Large intestine (tissue), 3 donors: ENCODE data around the gene MID2. TPM values are rescaled to one million over a fixed set of nuclear protein-coding genes. Genes with fewer than 3 reads are reported as not detected.

Experiments used
- DNase-seq, 2 donors: peaks; one replicate each; pipeline versions ENCODE4 v3.0.0 to v3.0.0-alpha.2; 2013
- H3K27ac ChIP-seq: one replicate; pipeline ENCODE4 v1.5.1; 2013; ENCODE audit warnings: low read length
- H3K27me3 ChIP-seq: 2 replicates; pipeline ENCODE4 v1.6.1; 2013; ENCODE audit warnings: low read length; ENCODE audit not compliant: control insufficient read depth, insufficient read depth
- H3K36me3 ChIP-seq: 2 replicates; pipeline ENCODE4 v1.6.1; 2013; ENCODE audit warnings: low read length; ENCODE audit not compliant: control insufficient read depth, insufficient read depth
- H3K4me1 ChIP-seq: one replicate; pipeline ENCODE4 v1.6.1; 2013; ENCODE audit warnings: low read length; ENCODE audit not compliant: control insufficient read depth, insufficient read depth
- H3K4me3 ChIP-seq: one replicate; pipeline ENCODE4 v1.5.1; 2013; ENCODE audit warnings: low read length
- H3K9me3 ChIP-seq: one replicate; pipeline ENCODE4 v1.6.1; 2013; ENCODE audit warnings: mild to moderate bottlenecking, low read depth, low read length, moderate library complexity; ENCODE audit not compliant: control insufficient read depth
- WGBS: methylation state at CpG from one replicate; pipeline ENCODE4 v1.1.5; 2013; ENCODE audit warnings: low lambda C conversion rate; ENCODE audit not compliant: insufficient coverage; 5-methylcytosine and 5-hydroxymethylcytosine counted together
- polyA plus RNA-seq: library from polyadenylated mRNA; unstranded; fragments of 120-200 nt; gene quantifications from one replicate; pipeline ENCODE4 v1.2.1, GENCODE V29; 2013

The MID2 gene
- polyA plus RNA-seq, 1 donor, result 7.4 TPM

DNA sequence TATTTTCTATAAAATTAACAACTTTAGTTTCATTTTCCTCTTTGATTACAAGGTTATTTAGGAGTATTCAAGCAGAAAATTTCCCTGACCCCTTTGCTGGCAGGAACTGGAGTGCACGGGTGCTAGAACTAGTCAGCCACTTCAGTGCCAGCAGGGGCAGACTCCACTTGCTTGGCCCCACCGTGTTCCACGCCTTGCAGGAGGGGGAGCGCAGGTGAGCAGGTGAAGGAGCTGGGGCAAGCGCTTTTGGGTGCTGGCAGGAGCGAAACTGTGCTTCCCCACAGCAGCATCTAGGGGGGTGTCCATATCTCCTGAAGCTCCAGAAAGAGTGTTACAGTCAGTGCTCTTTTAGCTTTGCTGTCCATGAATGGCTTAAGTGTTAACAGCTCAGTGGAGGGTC is 45.5 kb downstream of the MID2 start:
- DNase-seq, result no peak
- no peaks in the 10 kb centered on the region for H3K4me1 ChIP-seq
- H3K36me3 ChIP-seq, result no peaks in the 10 kb centered on the region
- H3K27ac ChIP-seq, result no peak overlapping the region
- WGBS, result no CpG with 5 or more reads among the region's 6 CpGs
- peaks cover 2% of the 10 kb centered on the region for H3K9me3 ChIP-seq
- H3K4me3 ChIP-seq, result no peak overlapping the region
- H3K27me3 ChIP-seq, result no peaks in the 10 kb centered on the region

DNA sequence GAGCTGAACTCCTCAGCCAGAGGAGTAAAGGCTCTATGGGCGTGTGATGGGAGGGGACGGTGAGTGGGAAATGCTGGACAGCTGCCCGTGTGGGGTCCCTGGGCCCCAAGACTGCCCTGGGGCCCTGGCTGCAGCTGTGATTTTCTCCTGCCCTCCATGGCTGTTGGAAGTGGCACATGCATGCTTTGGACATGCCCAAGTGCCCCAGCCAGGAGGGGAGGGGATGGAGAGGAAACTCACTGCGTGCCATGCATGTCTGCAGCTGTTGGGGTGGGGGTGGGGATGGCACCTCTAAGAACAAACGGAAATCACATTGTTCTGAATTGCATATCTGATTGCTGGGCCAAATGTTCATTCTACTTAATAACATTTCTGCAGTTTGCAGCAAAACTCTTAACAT is 52.4 kb downstream of the MID2 start:
- DNase-seq, result no peak
- Histone ChIP-seq H3K27ac (no peak overlapping the region), H3K4me1 (no peaks in the 10 kb centered on the region), H3K36me3 (no peaks in the 10 kb centered on the region), H3K27me3 (no peaks in the 10 kb centered on the region), H3K4me3 (no peak overlapping the region), H3K9me3 (no peaks in the 10 kb centered on the region)
- WGBS, result no CpG with 5 or more reads among the region's 5 CpGs

DNA sequence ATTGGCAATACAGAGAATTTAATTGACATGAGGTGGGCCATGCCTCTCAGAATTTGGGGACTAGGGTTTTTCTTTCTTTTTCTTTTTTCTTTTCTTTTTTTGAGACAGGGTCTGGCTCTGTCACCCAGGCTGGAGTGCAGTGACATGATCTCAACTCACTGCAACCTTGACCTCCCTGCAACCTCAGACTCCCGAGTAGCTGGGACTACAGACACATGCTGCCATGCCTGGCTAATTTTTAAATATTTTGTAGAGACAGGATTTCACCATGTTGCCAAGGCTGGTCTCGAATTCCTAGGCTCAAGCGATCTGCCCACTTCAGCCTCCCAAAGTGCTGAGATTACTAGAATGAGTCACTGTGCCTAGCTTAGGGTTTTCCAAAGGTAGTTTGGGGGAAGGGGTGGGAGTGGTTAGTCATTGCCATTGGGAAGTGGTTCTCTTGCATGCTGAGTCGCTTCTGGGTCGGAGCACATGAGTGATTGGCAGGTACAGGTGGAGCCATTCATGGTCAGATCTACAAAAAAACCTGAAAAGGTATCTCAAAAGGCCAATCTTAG is 54.5 kb downstream of the MID2 start:
- no peaks in the 10 kb centered on the region for H3K36me3 ChIP-seq
- no peak overlapping the region for H3K4me3 ChIP-seq
- no CpG with 5 or more reads among the region's 5 CpGs for WGBS
- no peaks in the 10 kb centered on the region for H3K9me3 ChIP-seq
- no peaks in the 10 kb centered on the region for H3K27me3 ChIP-seq
- H3K27ac ChIP-seq, result no peak overlapping the region
- DNase-seq, result no peak
- no peaks in the 10 kb centered on the region for H3K4me1 ChIP-seq

DNA sequence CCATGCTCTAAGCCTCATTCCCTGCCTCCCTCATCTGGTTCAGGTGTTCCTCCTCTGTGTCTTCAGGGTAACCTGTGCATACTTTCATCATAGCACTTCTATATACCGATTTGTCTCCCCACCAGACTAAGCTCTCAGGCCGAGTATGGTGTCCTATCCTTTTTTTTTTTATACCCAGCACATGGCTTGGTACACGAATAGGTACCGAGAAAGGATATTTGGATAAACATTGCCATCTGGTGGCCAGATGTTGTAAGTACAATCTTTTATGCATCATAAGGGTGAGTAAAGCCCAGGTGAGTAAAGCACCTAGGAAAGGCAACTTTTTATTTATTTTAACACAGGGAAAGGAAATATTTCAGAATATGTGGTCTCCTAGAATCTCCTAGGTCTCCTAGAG is 68.4 kb downstream of the MID2 start:
- Histone ChIP-seq H3K27ac (no peak overlapping the region), H3K27me3 (no peaks in the 10 kb centered on the region), H3K9me3 (no peaks in the 10 kb centered on the region), H3K4me1 (no peaks in the 10 kb centered on the region), H3K4me3 (no peak overlapping the region), H3K36me3 (no peaks in the 10 kb centered on the region)
- peak; percentile 7 to 31 for DNase-seq
- WGBS, result 0% methylated on average over 1 of the region's 4 CpGs

DNA sequence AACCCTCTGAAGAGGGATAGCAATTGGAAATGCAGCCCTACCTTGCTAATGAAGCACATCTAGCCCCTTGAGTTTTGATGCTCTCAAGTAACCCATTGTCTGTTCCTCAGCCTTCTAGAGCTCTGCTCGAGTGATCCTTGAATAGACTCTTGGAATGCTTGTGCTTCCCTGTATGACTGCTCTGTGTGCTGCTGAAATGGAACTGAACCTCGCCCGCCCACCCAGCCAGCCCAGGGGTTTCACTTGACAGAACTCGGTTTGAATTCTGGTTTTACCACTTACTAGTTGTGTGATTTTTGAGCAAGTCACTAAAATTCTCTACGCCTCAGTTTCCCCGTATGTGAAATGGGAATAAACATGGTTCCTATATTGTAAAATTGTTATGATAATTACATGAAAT is 77.1 kb downstream of the MID2 start:
- no peaks in the 10 kb centered on the region for H3K4me1 ChIP-seq
- no peak overlapping the region for H3K4me3 ChIP-seq
- no peak overlapping the region for H3K27ac ChIP-seq
- H3K9me3 ChIP-seq, result no peaks in the 10 kb centered on the region
- peaks cover 3% of the 10 kb centered on the region for H3K36me3 ChIP-seq
- no CpG with 5 or more reads among the region's 6 CpGs for WGBS
- no peaks in the 10 kb centered on the region for H3K27me3 ChIP-seq
- DNase-seq, result no peak

DNA sequence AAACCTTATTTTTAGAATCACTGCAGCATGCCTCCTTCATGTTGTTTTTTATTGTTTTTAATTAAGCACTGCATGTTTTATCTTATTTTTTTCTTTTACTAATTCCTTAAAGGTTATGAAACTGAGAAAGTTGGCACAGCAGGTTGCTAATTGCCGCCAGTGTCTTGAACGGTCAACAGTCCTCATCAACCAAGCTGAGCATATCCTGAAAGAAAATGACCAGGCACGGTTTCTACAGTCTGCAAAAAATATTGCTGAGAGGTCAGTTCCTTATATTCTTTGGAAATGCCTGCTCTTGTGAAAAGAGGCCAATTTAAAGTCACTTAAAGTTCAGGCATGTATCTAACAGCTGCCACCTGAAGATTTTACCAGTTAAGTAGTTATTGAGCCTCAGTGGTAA is 79.7 kb downstream of the MID2 start:
- no peaks in the 10 kb centered on the region for H3K4me1 ChIP-seq
- H3K36me3 ChIP-seq, result peaks cover 3% of the 10 kb centered on the region
- no peak for DNase-seq
- no CpG with 5 or more reads among the region's 3 CpGs for WGBS
- H3K4me3 ChIP-seq, result no peak overlapping the region
- H3K9me3 ChIP-seq, result no peaks in the 10 kb centered on the region
- H3K27me3 ChIP-seq, result no peaks in the 10 kb centered on the region
- no peak overlapping the region for H3K27ac ChIP-seq

DNA sequence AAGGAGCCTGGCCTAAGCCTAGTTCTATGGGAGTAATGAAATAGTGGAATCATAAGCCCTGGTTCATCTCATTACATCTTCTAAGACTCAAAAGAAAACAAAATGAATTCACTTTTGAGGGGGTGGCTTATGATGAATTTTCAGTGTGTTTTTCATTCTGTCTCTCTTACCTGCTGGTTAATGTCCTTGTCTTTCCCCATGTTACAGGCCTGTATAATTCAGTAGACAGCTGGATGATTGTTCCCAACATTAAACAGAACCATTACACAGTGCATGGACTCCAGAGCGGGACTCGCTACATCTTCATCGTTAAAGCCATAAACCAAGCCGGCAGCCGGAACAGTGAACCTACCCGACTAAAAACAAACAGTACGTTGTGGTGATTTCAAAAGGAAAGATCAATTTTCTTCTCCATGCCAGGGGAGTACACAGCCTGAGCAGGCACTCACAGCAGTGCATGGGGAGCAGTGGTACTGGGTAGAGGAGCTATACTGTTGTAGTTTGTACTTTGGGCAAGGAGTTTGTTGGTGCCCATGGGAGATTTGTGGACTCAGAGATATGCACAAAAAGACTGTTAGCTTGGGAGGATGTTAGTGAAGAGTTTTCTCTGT is 98.6 kb downstream of the MID2 start:
- Histone ChIP-seq H3K27me3 (no peaks in the 10 kb centered on the region), H3K4me3 (no peak overlapping the region), H3K27ac (no peak overlapping the region), H3K9me3 (no peaks in the 10 kb centered on the region), H3K4me1 (peaks cover 4% of the 10 kb centered on the region), H3K36me3 (peaks cover 10% of the 10 kb centered on the region)
- DNase-seq, result no peak
- no CpG with 5 or more reads among the region's 7 CpGs for WGBS

DNA sequence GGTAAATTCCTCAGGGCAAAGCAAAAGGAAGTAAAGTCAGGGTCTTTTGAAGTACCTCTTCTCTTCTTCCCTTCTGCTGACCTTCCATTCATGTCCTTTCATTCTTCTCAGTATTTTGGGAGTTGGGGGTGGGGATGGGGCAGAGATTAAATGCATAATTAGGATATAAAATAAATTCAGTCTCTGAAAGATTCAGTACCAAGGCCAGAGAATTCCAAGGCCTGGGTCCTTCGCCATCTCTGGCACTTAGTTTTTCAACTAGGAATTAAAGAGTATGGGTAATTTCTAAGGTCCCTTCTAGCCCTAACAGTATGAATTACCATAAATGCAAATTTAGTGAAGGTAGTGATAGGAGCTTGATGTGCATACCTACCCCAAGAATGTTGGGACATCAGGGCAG is 108.6 kb downstream of the MID2 start:
- DNase-seq, result no peak
- H3K36me3 ChIP-seq, result no peaks in the 10 kb centered on the region
- H3K4me1 ChIP-seq, result peaks cover under 1% of the 10 kb centered on the region
- no CpG with 5 or more reads among the region's 1 CpG for WGBS
- H3K27me3 ChIP-seq, result no peaks in the 10 kb centered on the region
- H3K27ac ChIP-seq, result no peak overlapping the region
- no peak overlapping the region for H3K4me3 ChIP-seq
- H3K9me3 ChIP-seq, result no peaks in the 10 kb centered on the region

DNA sequence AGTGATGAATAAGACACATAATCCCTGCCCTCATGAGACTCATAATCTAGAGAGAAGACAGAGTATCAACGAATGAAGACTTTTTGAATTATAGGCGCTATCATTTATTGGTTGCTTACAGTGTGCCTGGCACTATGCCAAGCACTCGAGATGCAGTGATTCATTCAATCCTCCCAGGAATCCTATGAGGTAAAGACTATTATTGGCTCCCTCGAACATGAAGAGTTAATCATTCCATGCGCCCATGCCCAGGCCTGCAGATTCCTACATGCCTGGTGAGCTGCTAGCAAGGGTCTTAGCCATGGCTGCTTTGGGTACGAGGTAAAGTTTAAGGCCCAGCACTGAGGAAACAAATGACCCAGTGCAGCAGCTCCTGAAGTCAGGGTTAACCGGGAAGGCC is 109.5 kb downstream of the MID2 start:
- no peak for DNase-seq
- peak overlapping the region; percentile 49 for H3K4me3 ChIP-seq
- H3K4me1 ChIP-seq, result no peaks in the 10 kb centered on the region
- no peaks in the 10 kb centered on the region for H3K36me3 ChIP-seq
- no peaks in the 10 kb centered on the region for H3K27me3 ChIP-seq
- no peak overlapping the region for H3K27ac ChIP-seq
- no CpG with 5 or more reads among the region's 7 CpGs for WGBS
- H3K9me3 ChIP-seq, result no peaks in the 10 kb centered on the region

DNA sequence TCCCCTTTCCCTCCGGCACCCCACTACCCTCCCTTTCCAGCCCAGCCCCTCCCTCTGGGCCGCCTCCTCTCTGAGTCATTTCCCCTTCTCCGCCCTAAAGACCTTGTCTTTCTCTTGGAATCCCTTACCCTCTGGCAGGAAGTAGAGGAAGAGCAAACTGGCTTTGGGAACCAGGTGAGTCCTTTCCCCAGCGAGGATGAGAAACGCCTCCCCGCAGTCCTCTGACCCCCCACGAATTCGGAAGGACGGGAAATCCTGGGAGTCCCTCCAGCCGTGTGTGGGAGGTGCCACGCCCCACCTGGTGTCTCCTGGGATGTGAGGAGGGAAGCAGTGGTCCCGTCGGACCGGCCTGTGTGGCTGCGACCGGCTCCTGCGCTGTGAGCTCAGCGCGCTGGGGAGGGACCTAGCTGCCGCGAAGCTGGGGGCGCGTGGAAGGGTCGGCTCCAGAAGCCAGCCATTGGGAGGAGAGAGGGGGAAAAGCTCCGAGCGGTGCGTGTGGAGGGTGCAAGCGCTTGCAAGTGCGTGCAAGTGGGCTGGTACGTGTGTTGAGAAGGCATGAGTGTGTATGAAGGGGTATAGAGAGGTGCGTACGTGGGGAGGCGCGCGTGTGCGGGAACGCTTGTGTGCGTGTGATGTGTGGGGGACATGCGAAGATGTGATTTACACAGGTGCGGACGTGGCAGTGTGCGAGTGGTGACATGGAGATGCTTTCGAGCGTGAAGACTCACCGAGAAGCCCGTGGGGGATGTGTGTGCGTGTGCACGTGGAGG is 110.2 kb downstream of the MID2 start:
- DNase-seq, result peak in 1 of 2 donors; percentile 47

DNA sequence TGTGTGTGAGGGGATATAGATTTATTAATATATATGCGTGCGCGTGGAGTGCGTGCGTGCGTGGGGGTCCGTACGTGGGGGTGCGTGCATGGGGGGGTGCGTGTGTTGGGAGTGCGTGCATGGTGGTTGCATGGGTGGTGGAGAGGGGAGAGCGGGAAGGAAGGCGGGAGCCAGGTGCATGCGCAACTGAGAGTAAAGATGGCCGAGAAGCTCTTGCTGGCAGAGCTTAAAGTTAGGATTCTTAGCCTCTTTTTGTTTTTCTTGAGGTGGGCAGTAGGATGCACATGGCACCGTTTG is 110.7 kb downstream of the MID2 start:
- Histone ChIP-seq H3K4me1 (no peaks in the 10 kb centered on the region), H3K27ac (no peak overlapping the region)
- no CpG with 5 or more reads among the region's 16 CpGs for WGBS

More for the DNA sequence above, 110.2 kb downstream of the MID2 start:
- Histone ChIP-seq H3K4me1 (no peaks in the 10 kb centered on the region), H3K36me3 (no peaks in the 10 kb centered on the region), H3K27ac (no peak overlapping the region), H3K9me3 (no peaks in the 10 kb centered on the region), H3K4me3 (peak overlapping the region; percentile 49), H3K27me3 (no peaks in the 10 kb centered on the region)
- WGBS, result no CpG with 5 or more reads among the region's 48 CpGs

More for the DNA sequence above, 110.7 kb downstream of the MID2 start:
- Histone ChIP-seq H3K27me3 (no peaks in the 10 kb centered on the region), H3K9me3 (no peaks in the 10 kb centered on the region), H3K4me3 (peak overlapping the region; percentile 49), H3K36me3 (no peaks in the 10 kb centered on the region)
- DNase-seq, result no peak
